GM13977 (cell line): Measurements from ENCODE around the gene INPP4A.

ENCODE experiments used
- DNase-seq: peaks from one replicate; pipeline ENCODE4 v3.0.0; 2012; ENCODE audit warnings: low spot score
- in situ Hi-C: fragments of 300-500 bp; cut with MboI; formaldehyde crosslinking; loops from one replicate; pipeline ENCODE4 v1.12.0; 2022; ENCODE audit warnings: low sequenced_read_pairs, low pct_unique_long_range_greater_than_20kb, mixed read lengths, inconsistent platforms; ENCODE audit not compliant: unreplicated experiment
- TF ChIP-seq, protein P1 (sequence below): IDR thresholded peaks from 2 replicates; pipeline ENCODE4 v1.5.1; 2012; ENCODE audit warnings: mild to moderate bottlenecking, control low read depth; ENCODE audit not compliant: insufficient read depth; ENCODE audit errors: extremely low read depth, missing control alignments

The INPP4A gene

DNA sequence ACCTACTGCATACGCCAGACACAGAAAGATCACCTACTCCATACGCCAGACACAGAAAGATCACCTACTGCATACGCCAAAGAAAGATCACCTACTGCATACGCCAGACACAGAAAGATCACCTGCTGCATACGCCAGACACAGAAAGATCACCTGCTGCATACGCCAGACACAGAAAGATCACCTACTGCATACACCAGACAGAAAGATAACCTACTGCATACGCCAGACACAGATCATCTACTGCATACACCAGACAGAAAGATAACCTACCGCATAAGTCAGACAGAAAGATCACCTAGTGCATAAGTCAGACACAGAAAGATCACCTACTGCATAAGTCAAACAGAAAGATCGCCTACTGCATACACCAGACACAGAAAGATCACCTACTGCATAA is 137.9 kb downstream of the INPP4A start:
- no peak for DNase-seq
- in situ Hi-C loops: no loop called here
- TF ChIP-seq, protein P1, sequence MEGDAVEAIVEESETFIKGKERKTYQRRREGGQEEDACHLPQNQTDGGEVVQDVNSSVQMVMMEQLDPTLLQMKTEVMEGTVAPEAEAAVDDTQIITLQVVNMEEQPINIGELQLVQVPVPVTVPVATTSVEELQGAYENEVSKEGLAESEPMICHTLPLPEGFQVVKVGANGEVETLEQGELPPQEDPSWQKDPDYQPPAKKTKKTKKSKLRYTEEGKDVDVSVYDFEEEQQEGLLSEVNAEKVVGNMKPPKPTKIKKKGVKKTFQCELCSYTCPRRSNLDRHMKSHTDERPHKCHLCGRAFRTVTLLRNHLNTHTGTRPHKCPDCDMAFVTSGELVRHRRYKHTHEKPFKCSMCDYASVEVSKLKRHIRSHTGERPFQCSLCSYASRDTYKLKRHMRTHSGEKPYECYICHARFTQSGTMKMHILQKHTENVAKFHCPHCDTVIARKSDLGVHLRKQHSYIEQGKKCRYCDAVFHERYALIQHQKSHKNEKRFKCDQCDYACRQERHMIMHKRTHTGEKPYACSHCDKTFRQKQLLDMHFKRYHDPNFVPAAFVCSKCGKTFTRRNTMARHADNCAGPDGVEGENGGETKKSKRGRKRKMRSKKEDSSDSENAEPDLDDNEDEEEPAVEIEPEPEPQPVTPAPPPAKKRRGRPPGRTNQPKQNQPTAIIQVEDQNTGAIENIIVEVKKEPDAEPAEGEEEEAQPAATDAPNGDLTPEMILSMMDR: no peak

DNA sequence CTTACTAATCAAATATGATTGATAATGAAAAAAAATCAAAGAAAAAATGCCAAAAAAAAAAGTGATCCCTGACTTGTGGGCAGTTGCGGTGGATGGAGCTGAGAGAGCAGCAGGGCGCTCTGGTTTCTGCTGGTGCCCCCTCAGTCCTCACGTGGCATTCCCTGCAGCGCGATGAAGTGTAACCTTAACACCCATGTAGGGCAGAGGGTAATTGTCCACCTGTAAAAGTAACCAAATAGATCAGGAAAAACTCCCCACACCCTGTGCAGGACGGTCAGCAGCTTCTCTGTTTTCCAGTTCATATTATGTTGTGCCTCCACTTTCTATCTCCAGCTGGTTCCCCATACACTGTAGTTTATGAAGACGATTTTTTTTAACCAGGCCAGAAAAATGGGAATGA is 138.6 kb downstream of the INPP4A start:
- no peak for DNase-seq
- TF ChIP-seq, protein P1: no peak
- in situ Hi-C loops: no loop called here

DNA sequence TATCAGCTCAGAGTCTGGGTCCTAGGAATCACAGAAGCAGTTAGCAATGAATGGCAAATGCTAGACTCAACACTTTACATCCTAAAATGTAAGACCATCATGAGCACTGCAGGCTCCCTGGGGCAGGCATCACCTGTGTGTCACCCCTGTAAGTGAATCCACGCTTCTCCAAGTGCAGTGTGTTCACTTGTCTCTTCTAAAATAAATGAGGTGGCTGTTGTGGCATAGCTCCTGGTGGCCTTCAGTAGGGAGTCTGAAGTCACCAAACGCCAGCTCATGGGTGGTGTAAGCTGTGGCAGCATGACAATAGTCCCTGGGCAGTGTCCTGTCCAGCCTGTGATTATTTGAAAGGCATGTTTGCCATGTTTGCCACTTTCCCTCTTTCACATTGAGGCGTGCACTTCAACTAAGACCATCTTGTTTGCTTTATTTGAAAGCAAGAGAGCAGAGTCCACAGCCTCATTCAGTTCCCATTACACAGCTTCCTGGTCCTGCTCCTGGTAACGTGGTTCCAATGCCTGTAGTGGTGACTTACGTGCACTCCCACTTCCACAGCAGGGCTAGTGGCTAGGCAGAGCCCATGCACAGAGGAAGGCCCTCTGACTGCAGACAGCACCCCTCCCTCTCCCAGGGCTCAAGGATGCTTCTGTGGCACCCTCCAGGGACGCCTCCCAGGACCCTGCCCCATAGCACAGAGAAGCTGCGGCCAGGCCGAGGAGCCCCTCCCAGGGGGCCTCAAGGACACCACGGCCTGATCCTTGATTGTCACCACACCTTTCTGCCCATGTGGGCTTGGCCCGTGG is 139.4 kb downstream of the INPP4A start:
- no peak for DNase-seq
- TF ChIP-seq, protein P1: no peak
- in situ Hi-C loops: no loop called here

DNA sequence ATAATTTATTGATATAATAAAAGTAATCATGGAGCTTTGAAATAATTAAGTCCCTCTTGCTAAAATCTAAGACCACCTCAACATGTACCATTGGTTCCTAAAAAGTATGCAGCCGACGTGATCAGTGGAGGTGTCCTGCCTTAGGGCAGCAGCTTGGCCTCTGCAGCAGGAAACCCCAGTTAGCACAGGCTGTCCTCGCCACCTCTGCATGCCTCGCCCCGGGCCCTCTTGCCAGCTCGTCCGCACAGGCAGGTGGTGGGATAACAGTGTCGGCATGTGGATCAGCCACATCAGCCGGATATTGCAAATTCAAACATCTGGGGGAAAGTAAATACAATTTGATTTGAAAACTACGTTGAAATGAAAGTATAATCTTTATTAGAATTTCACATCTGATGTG is 140.7 kb downstream of the INPP4A start:
- in situ Hi-C loops: no loop called here
- TF ChIP-seq, protein P1: no peak
- DNase-seq: no peak

DNA sequence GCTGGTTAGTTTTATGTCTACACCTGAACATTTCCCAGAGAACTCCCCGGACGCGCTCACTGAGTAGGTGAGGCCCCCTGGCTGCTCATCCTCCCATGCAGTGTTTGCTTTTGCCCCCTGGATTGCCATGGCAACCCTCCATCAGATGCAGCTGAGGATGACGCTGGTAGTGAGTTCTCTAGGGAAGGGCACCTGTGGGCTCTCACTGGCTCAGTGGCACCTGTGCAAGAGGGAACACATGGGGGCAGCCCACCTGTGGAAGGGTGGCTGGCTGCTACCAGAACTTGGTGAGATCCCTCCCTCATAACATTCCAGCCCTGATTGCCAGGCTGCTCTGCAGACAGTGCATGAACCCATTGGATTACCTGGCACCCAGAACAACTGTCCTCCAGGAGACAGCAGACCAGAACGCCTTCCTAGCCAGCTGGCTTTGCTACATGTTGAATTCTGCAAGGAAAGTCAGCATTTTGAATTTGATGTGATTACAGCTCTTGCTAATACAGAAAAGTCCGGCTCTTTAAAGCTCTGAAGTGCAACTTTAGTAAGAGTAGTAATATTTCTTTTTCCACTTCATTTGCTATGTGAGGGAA is 142.0 kb downstream of the INPP4A start:
- TF ChIP-seq, protein P1: no peak
- no peak for DNase-seq
- in situ Hi-C loops: no loop called here

DNA sequence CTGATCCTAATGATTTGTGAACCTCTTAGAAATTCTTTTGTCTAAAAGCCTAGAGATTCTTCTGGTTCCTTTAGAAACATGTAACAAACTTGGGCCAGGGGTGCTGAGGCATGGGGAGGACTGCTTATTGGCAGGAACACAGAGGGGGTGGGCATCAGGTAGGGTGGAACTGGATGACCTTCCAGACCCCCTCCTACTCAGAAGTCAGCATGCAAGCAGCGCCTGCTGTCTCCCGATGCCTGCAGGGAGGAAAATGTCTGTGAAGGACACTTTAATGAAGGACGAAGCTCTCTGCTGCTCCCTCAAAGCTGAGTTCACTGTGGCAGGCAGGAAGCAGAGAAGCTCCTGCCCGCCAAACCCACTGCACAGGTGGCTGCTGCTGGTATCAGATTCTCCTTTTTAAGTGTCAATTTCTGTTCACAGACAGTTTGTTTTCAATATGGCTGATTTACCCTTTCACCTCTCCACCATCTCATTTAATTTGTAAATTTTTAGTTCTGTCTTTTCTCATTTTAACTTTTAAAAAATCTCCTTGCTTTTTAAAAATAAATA is 144.3 kb downstream of the INPP4A start:
- no peak for DNase-seq
- in situ Hi-C loops: no loop called here
- TF ChIP-seq, protein P1: no peak
